Liver (tissue), 9 donors: ENCODE data around the gene CLCNKB. TPM values are rescaled to one million over a fixed set of nuclear protein-coding genes. Genes with fewer than 3 reads are reported as not detected.

Experiments
- DNase-seq: peaks from one replicate; pipeline ENCODE4 v3.0.0-alpha.2; 2017; ENCODE audit warnings: low spot score
- H3K27ac ChIP-seq, 2 donors: one replicate each; pipeline ENCODE4 v1.7.0; 2013; ENCODE audit warnings: inconsistent platforms in 2 of 2, low read length in 2 of 2, control low read depth in 1 of 2, low read depth in 1 of 2, mild to moderate bottlenecking in 1 of 2
- H3K27me3 ChIP-seq, 4 donors: one replicate each; pipeline versions ENCODE4 v1.6.1 to v1.7.0; 2013; ENCODE audit warnings: low read length in 3 of 4, inconsistent platforms in 1 of 4, mild to moderate bottlenecking in 1 of 4, moderate library complexity in 1 of 4; ENCODE audit not compliant: control insufficient read depth in 4 of 4, insufficient read depth in 4 of 4
- H3K36me3 ChIP-seq, 4 donors: one replicate each; pipeline versions ENCODE4 v1.6.1 to v1.7.0; 2013; ENCODE audit warnings: low read length in 3 of 4, mild to moderate bottlenecking in 3 of 4, low read depth in 1 of 4, moderate library complexity in 1 of 4; ENCODE audit not compliant: control insufficient read depth in 4 of 4, insufficient read depth in 3 of 4
- H3K4me1 ChIP-seq, 4 donors: one replicate each; pipeline versions ENCODE4 v1.6.1 to v1.7.0; 2013; ENCODE audit warnings: low read length in 3 of 4, mild to moderate bottlenecking in 3 of 4, moderate library complexity in 1 of 4; ENCODE audit not compliant: control insufficient read depth in 4 of 4, insufficient read depth in 4 of 4
- H3K4me3 ChIP-seq, 3 donors: one replicate each; pipeline versions ENCODE4 v1.6.1 to v1.7.0; 2013; ENCODE audit warnings: low read length in 3 of 3, control low read depth in 1 of 3, low read depth in 1 of 3, mild to moderate bottlenecking in 1 of 3
- H3K9ac ChIP-seq, 2 donors: one replicate each; pipeline ENCODE4 v1.7.0; 2013; ENCODE audit warnings: low read length in 2 of 2, mild to moderate bottlenecking in 2 of 2, moderate library complexity in 2 of 2, control low read depth in 1 of 2, low read depth in 1 of 2
- H3K9me3 ChIP-seq, 4 donors: one replicate each; pipeline versions ENCODE4 v1.6.1 to v1.7.0; 2013; ENCODE audit warnings: low read length in 3 of 4; ENCODE audit not compliant: control insufficient read depth in 4 of 4
- EGR1 ChIP-seq, 2 donors: IDR thresholded peaks; 2 replicates each; pipeline ENCODE4 v1.6.1; 2016 to 2018; ENCODE audit warnings: antibody characterized with exemption in 2 of 2, low read depth in 2 of 2
- FOXA1 ChIP-seq: IDR thresholded peaks from 2 replicates; pipeline ENCODE4 v1.6.1; 2016; ENCODE audit warnings: antibody characterized with exemption
- FOXA2 ChIP-seq: IDR thresholded peaks from 2 replicates; pipeline ENCODE4 v1.6.1; 2016; ENCODE audit warnings: antibody characterized with exemption
- GABPA ChIP-seq, 2 donors: IDR thresholded peaks in 1 of 2; conservative IDR thresholded peaks in 1 of 2; 2 replicates each; pipeline ENCODE4 v1.6.1; 2016; ENCODE audit warnings: antibody characterized with exemption in 2 of 2, mild to moderate bottlenecking in 1 of 2, moderate library complexity in 1 of 2
- HNF4A ChIP-seq, 2 donors: conservative IDR thresholded peaks; 2 replicates each; pipeline ENCODE4 v1.6.1; 2016; ENCODE audit warnings: antibody characterized with exemption in 2 of 2, mild to moderate bottlenecking in 2 of 2
- HNF4G ChIP-seq: IDR thresholded peaks from 2 replicates; pipeline ENCODE4 v1.6.1; 2016; ENCODE audit warnings: antibody characterized with exemption
- JUND ChIP-seq, 2 donors: IDR thresholded peaks; 2 replicates each; pipeline ENCODE4 v1.6.1; 2016; ENCODE audit warnings: antibody characterized with exemption in 2 of 2
- NR2F2 ChIP-seq: IDR thresholded peaks from 2 replicates; pipeline ENCODE4 v1.6.1; 2016; ENCODE audit warnings: antibody characterized with exemption
- RAD21 ChIP-seq, 2 donors: IDR thresholded peaks; 2 replicates each; pipeline ENCODE4 v1.6.1; 2016; ENCODE audit warnings: antibody characterized with exemption in 2 of 2, mild to moderate bottlenecking in 2 of 2
- RXRA ChIP-seq, 2 donors: IDR thresholded peaks; 2 replicates each; pipeline ENCODE4 v1.6.1; 2017 to 2018; ENCODE audit warnings: antibody characterized with exemption in 2 of 2, mild to moderate bottlenecking in 1 of 2
- SP1 ChIP-seq: IDR thresholded peaks from 2 replicates; pipeline ENCODE4 v1.6.1; 2018; ENCODE audit warnings: antibody characterized with exemption, mild to moderate bottlenecking
- TAF1 ChIP-seq: conservative IDR thresholded peaks from 2 replicates; pipeline ENCODE4 v1.6.1; 2016; ENCODE audit warnings: antibody characterized with exemption, mild to moderate bottlenecking
- YY1 ChIP-seq: IDR thresholded peaks from 2 replicates; pipeline ENCODE4 v1.6.1; 2016; ENCODE audit warnings: antibody characterized with exemption, mild to moderate bottlenecking
- WGBS: extraction: QIAGEN DNeasy Blood & Tissue Kit; methylation state at CpG from one replicate; pipeline ENCODE4 v1.1.7; 2013; 5-methylcytosine and 5-hydroxymethylcytosine counted together
- polyA plus RNA-seq, 2 donors: library from polyadenylated mRNA; stranded (reverse) in 1 of 2; unstranded in 1 of 2; fragments of 200-250 nt in 1 of 2; fragments of >200 nt in 1 of 2; fragmentation: Nextera tagmentation in 1 of 2; extraction: Ambion mirVana in 1 of 2; gene quantifications; one replicate each; pipeline versions ENCODE4 v1.2.1 to v1.2.3, GENCODE V29; 2013 to 2015
- total RNA-seq, 2 donors: library from RNA; depleted of rRNA; stranded (reverse); fragments of >200 nt; gene quantifications; one replicate each; pipeline ENCODE4 v1.2.3, GENCODE V29; 2014
- TF ChIP-seq, protein P1 (sequence below): fragments of 150-350 bp; IDR thresholded peaks from 2 replicates; pipeline ENCODE4 v1.5.1; 2017; ENCODE audit warnings: improper control_type of control experiment, low read depth, low read length; ENCODE audit not compliant: missing input control
- TF ChIP-seq, protein P2 (sequence below): IDR thresholded peaks from 2 replicates; pipeline ENCODE4 v1.6.1; 2016; ENCODE audit warnings: antibody characterized with exemption
- TF ChIP-seq, protein P3 (sequence below): IDR thresholded peaks from 2 replicates; pipeline ENCODE4 v1.6.1; 2016; ENCODE audit warnings: antibody characterized with exemption
- TF ChIP-seq, protein P4 (sequence below): IDR thresholded peaks from 2 replicates; pipeline ENCODE4 v1.6.1; 2016; ENCODE audit warnings: antibody characterized with exemption, mild to moderate bottlenecking
- TF ChIP-seq, protein P5 (sequence below): IDR thresholded peaks from 2 replicates; pipeline ENCODE4 v1.6.1; 2016; ENCODE audit warnings: antibody characterized with exemption
- donor health status: healthy.
- donor health status: healthy.
- donor health status: healthy.
- donor health status: healthy.
- donor health status: healthy.

Gene CLCNKB
- total and polyA plus RNA-seq, 4 donors: not detected

DNA sequence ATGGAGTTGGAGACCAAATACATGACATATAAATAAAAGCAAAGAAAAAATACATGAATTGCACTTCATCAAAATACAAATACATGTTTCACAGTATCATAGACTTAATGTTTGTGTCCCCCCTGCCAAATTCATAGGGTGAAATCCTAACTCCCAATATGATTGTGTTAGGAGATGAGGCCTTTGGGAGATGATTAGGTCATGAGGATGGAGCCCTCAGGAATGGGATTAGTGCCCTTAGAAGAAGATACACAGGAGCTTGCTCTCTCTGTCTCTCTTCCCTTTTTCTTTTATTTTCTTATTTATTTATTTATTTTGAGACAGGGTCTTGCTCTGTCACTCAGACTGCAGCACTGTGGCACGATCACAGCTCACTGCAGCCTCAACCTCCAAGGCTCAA lies 55.8 kb downstream of the CLCNKB start:
- Histone ChIP-seq H3K36me3 (no peaks in the 10 kb centered on the region), H3K27me3 (no peaks in the 10 kb centered on the region), H3K4me3 (no peak overlapping the region), H3K27ac (no peak overlapping the region), H3K9me3 (no peaks in the 10 kb centered on the region), H3K4me1 (peaks cover 0 to 7% (median 3%) of the 10 kb centered on the region in 4 donors), H3K9ac (no peak overlapping the region)
- no peak for DNase-seq
- WGBS: 53% methylated on average over 1 of the region's 1 CpG
- TF ChIP-seq TAF1: no peak

DNA sequence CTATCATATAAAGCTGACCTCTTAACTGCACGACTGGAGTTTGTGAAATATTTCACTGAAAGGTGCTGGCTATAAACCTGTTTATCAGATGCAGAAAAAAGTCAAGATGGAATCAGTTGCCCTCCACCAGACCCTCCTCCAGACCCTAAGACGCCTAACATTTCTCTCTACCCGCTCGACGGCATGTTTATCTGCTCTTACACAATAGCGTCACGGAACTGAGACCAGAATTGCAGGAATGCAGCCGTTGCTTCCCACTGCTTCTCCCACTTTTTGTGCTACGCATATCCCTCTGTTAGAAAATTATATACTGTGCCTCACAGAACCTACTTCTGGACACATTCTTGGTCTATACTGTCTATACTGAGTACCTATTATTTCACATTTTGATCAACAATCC lies 58.0 kb downstream of the CLCNKB start:
- H3K27ac ChIP-seq: no peak overlapping the region
- no peak for DNase-seq
- no peak overlapping the region for H3K4me3 ChIP-seq
- TF ChIP-seq FOXA1: no peak
- TF ChIP-seq EGR1 (IDR thresholded peaks at IDR 0.05; ENCODE audit: low read depth in 2 of 2): no peak
- no peak for TF ChIP-seq HNF4G
- no peak for TF ChIP-seq JUND (IDR thresholded peaks at IDR 0.05)
- TF ChIP-seq, protein P1, sequence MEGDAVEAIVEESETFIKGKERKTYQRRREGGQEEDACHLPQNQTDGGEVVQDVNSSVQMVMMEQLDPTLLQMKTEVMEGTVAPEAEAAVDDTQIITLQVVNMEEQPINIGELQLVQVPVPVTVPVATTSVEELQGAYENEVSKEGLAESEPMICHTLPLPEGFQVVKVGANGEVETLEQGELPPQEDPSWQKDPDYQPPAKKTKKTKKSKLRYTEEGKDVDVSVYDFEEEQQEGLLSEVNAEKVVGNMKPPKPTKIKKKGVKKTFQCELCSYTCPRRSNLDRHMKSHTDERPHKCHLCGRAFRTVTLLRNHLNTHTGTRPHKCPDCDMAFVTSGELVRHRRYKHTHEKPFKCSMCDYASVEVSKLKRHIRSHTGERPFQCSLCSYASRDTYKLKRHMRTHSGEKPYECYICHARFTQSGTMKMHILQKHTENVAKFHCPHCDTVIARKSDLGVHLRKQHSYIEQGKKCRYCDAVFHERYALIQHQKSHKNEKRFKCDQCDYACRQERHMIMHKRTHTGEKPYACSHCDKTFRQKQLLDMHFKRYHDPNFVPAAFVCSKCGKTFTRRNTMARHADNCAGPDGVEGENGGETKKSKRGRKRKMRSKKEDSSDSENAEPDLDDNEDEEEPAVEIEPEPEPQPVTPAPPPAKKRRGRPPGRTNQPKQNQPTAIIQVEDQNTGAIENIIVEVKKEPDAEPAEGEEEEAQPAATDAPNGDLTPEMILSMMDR: no peak
- TF ChIP-seq FOXA2: no peak
- TF ChIP-seq GABPA (IDR thresholded peaks at IDR 0.05 in 1 of 2, conservative IDR thresholded peaks at IDR 0.05 in 1 of 2): no peak
- TF ChIP-seq SP1: no peak
- TF ChIP-seq, protein P2, sequence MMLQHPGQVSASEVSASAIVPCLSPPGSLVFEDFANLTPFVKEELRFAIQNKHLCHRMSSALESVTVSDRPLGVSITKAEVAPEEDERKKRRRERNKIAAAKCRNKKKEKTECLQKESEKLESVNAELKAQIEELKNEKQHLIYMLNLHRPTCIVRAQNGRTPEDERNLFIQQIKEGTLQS: no peak
- no peak for TF ChIP-seq HNF4A (conservative IDR thresholded peaks at IDR 0.05)
- TF ChIP-seq, protein P3, sequence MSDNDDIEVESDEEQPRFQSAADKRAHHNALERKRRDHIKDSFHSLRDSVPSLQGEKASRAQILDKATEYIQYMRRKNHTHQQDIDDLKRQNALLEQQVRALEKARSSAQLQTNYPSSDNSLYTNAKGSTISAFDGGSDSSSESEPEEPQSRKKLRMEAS: no peak
- TF ChIP-seq, protein P4, sequence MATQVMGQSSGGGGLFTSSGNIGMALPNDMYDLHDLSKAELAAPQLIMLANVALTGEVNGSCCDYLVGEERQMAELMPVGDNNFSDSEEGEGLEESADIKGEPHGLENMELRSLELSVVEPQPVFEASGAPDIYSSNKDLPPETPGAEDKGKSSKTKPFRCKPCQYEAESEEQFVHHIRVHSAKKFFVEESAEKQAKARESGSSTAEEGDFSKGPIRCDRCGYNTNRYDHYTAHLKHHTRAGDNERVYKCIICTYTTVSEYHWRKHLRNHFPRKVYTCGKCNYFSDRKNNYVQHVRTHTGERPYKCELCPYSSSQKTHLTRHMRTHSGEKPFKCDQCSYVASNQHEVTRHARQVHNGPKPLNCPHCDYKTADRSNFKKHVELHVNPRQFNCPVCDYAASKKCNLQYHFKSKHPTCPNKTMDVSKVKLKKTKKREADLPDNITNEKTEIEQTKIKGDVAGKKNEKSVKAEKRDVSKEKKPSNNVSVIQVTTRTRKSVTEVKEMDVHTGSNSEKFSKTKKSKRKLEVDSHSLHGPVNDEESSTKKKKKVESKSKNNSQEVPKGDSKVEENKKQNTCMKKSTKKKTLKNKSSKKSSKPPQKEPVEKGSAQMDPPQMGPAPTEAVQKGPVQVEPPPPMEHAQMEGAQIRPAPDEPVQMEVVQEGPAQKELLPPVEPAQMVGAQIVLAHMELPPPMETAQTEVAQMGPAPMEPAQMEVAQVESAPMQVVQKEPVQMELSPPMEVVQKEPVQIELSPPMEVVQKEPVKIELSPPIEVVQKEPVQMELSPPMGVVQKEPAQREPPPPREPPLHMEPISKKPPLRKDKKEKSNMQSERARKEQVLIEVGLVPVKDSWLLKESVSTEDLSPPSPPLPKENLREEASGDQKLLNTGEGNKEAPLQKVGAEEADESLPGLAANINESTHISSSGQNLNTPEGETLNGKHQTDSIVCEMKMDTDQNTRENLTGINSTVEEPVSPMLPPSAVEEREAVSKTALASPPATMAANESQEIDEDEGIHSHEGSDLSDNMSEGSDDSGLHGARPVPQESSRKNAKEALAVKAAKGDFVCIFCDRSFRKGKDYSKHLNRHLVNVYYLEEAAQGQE: no peak
- TF ChIP-seq YY1: no peak
- TF ChIP-seq TAF1: no peak
- TF ChIP-seq, protein P5, sequence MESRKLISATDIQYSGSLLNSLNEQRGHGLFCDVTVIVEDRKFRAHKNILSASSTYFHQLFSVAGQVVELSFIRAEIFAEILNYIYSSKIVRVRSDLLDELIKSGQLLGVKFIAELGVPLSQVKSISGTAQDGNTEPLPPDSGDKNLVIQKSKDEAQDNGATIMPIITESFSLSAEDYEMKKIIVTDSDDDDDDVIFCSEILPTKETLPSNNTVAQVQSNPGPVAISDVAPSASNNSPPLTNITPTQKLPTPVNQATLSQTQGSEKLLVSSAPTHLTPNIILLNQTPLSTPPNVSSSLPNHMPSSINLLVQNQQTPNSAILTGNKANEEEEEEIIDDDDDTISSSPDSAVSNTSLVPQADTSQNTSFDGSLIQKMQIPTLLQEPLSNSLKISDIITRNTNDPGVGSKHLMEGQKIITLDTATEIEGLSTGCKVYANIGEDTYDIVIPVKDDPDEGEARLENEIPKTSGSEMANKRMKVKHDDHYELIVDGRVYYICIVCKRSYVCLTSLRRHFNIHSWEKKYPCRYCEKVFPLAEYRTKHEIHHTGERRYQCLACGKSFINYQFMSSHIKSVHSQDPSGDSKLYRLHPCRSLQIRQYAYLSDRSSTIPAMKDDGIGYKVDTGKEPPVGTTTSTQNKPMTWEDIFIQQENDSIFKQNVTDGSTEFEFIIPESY: no peak
- no peak for TF ChIP-seq NR2F2
- no peak for TF ChIP-seq RXRA (IDR thresholded peaks at IDR 0.05)
- TF ChIP-seq RAD21 (IDR thresholded peaks at IDR 0.05): no peak
- H3K27me3 ChIP-seq: no peaks in the 10 kb centered on the region
- no peaks in the 10 kb centered on the region for H3K36me3 ChIP-seq
- H3K9me3 ChIP-seq: no peaks in the 10 kb centered on the region
- H3K9ac ChIP-seq: no peak overlapping the region
- peaks cover 0 to 4% (median 0%) of the 10 kb centered on the region in 4 donors for H3K4me1 ChIP-seq
- WGBS: 63% methylated on average over 9 of the region's 9 CpGs

Other genes starting within 250 kb of the CLCNKB start
- 1 to 10 TPM in 1 of 2 donors, under 1 TPM in 1; 0.84 to 2.9 TPM for gene UQCRHL, start 236.1 kb upstream of the CLCNKB start, total RNA-seq
- 1 to 10 TPM in 1 of 2 donors, under 1 TPM in 1; 0.50 to 1.9 TPM for gene UQCRHL, start 236.1 kb upstream of the CLCNKB start, polyA plus RNA-seq
- gene SPEN, start 196.1 kb upstream of the CLCNKB start, total RNA-seq: 10 to 100 TPM; 17.9 to 29.4 TPM
- 10 to 100 TPM in 1 of 2 donors, 1 to 10 TPM in 1; 7.4 to 12.4 TPM for gene SPEN, start 196.1 kb upstream of the CLCNKB start, polyA plus RNA-seq
- gene ZBTB17, start 67.7 kb upstream of the CLCNKB start, total RNA-seq: 10 to 100 TPM; 10.4 to 15.1 TPM
- gene ZBTB17, start 67.7 kb upstream of the CLCNKB start, polyA plus RNA-seq: 1 to 10 TPM; 8.9 to 9.4 TPM
- gene SRARP, start 39.5 kb upstream of the CLCNKB start, total RNA-seq: not detected
- under 1 TPM in 1 of 2 donors, not detected in 1; 0.02 TPM for gene SRARP, start 39.5 kb upstream of the CLCNKB start, polyA plus RNA-seq
- under 1 TPM; 0.28 to 0.42 TPM for gene HSPB7, start 25.7 kb upstream of the CLCNKB start, total RNA-seq
- gene HSPB7, start 25.7 kb upstream of the CLCNKB start, polyA plus RNA-seq: 1 to 10 TPM in 1 of 2 donors, under 1 TPM in 1; 0.28 to 1.4 TPM
- gene CLCNKA, start 21.7 kb upstream of the CLCNKB start, total RNA-seq: not detected
- gene CLCNKA, start 21.7 kb upstream of the CLCNKB start, polyA plus RNA-seq: not detected
- gene FAM131C, start 29.9 kb downstream of the CLCNKB start, total RNA-seq: not detected
- gene FAM131C, start 29.9 kb downstream of the CLCNKB start, polyA plus RNA-seq: under 1 TPM; 0.05 to 0.92 TPM
- gene EPHA2, start 112.3 kb downstream of the CLCNKB start, total RNA-seq: 10 to 100 TPM in 1 of 2 donors, 1 to 10 TPM in 1; 5.8 to 11.1 TPM
- gene EPHA2, start 112.3 kb downstream of the CLCNKB start, polyA plus RNA-seq: 1 to 10 TPM; 2.9 to 7.9 TPM
- 1 to 10 TPM in 1 of 2 donors, under 1 TPM in 1; 0.79 to 3.0 TPM for gene ARHGEF19, start 168.9 kb downstream of the CLCNKB start, total RNA-seq
- 1 to 10 TPM; 1.9 to 3.2 TPM for gene ARHGEF19, start 168.9 kb downstream of the CLCNKB start, polyA plus RNA-seq
- 1 to 10 TPM; 2.5 to 2.7 TPM for gene CPLANE2, start 193.4 kb downstream of the CLCNKB start, total RNA-seq
- gene CPLANE2, start 193.4 kb downstream of the CLCNKB start, polyA plus RNA-seq: 1 to 10 TPM in 1 of 2 donors, under 1 TPM in 1; 0.96 to 2.4 TPM